Epithelial cell of esophagus (primary cell): ENCODE results near the gene RPL36A.

ENCODE experiments used
- DNase-seq: peaks from one replicate; pipeline ENCODE4 v3.0.0; 2010; ENCODE audit warnings: low read depth
- H3K4me3 ChIP-seq: 2 replicates; pipeline ENCODE4 v1.5.1; 2011; ENCODE audit warnings: mild to moderate bottlenecking, low read length, control low read depth
- TF ChIP-seq, protein P1 (sequence below): IDR thresholded peaks from 2 replicates; pipeline ENCODE4 v1.5.1; 2011; ENCODE audit warnings: low read depth, mild to moderate bottlenecking, low read length, control low read depth, inconsistent platforms; ENCODE audit not compliant: insufficient read depth; ENCODE audit errors: missing control alignments

Gene RPL36A

DNA sequence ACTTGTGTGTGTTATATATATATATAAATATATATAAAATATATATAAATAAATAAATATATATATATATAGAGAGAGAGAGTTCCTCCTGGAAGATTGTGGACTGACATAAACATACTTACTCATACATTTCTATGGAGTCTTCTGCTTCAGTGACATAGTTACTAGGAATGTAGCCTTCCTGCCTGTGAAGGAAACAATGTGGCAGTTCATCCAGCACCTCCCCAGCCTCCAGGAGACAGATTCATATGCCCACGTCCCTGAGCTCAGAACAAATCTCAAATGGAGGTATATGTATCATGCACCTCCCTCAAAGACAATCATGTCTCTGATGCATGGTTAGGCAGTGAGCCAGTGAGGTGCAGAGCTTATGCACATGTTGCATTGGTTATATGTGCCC is 30.8 kb upstream of the RPL36A start:
- H3K4me3 ChIP-seq, result no peak overlapping the region
- peak; percentile 59 for DNase-seq
- TF ChIP-seq, protein P1, sequence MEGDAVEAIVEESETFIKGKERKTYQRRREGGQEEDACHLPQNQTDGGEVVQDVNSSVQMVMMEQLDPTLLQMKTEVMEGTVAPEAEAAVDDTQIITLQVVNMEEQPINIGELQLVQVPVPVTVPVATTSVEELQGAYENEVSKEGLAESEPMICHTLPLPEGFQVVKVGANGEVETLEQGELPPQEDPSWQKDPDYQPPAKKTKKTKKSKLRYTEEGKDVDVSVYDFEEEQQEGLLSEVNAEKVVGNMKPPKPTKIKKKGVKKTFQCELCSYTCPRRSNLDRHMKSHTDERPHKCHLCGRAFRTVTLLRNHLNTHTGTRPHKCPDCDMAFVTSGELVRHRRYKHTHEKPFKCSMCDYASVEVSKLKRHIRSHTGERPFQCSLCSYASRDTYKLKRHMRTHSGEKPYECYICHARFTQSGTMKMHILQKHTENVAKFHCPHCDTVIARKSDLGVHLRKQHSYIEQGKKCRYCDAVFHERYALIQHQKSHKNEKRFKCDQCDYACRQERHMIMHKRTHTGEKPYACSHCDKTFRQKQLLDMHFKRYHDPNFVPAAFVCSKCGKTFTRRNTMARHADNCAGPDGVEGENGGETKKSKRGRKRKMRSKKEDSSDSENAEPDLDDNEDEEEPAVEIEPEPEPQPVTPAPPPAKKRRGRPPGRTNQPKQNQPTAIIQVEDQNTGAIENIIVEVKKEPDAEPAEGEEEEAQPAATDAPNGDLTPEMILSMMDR, result no peak

DNA sequence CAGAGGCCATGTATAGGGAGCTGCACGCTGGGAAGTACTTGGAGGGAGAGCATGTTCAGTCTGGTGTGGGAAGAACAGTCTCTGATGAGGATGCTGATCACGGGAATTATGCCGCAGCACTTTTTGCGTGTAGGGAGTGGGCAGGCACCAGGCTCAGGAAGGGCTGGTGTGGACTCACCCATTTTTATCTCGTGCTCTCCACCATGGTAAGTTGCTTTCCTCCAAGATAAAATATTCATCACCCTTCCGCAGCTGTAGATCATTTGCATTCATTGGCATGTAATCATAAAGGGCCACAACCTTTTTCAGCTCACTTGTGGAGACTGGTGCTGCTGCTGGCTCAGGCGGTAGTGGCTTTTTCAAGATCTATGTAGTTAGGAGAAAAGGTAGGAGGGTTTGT is 30.4 kb upstream of the RPL36A start:
- TF ChIP-seq, protein P1, result no peak
- DNase-seq, result no peak
- no peak overlapping the region for H3K4me3 ChIP-seq

DNA sequence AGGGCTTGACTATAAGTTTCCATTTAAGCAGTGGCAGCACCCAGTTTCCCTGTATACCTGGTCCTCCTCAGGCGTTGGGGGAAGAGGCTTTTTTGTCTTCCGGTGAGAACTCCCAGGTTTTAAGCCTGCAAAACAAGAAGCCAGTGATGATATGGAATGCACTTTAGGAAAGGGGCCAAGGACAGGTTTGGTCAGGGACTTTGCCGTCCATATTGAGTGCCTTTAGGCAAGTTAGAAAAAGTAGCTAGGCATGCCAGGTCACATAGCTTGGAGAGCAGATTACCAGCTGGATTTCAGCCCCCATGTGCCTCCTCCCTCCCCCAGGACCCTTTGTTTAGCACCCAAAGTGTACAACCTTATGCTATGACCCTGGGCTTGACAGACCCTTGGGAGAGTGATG is 28.7 kb upstream of the RPL36A start:
- TF ChIP-seq, protein P1, result no peak
- no peak overlapping the region for H3K4me3 ChIP-seq
- DNase-seq, result peak; percentile 2

DNA sequence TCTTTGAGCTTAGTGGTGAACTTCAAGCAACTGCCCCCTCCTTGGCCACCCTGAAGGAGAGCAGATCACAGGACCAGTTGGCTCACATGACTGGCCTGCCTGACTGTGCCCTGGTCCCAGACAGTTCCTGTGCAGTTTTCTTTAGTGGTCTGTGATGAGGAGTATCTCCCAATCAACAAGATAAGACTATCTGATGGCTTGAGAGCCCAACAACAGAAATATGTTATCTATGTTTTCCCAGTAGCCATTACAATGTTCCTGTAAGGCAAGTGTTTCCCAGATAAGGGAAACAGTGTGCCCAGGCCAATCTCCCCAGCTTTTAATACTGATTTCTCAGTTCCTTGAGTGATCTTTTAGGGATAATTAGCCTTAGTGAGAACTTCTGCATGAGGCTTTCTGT is 28.1 kb upstream of the RPL36A start:
- no peak overlapping the region for H3K4me3 ChIP-seq
- TF ChIP-seq, protein P1, result no peak
- DNase-seq, result no peak

DNA sequence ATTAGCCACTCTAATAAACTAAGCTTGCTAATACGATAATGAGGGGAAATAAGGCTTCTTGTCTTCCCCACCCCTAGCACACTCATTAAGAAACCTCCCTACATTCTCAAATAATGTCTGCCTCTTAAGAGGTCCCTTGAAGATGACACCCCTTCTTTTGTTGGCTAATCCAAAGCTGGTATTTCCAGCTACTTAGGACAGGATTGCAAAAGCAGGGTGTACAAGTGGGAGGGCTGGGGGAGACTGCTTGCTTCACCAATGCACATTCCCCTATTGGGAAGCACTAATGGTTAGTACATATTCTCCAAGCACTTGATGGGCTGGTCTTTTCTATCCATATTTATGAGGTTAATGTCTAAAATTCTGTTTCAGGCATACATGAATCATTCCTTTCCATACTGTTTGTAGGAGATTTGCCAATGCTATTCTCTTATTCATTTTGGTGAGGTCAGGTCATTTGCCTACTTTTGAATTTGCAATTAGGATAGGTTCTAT is 25.5 kb upstream of the RPL36A start:
- TF ChIP-seq, protein P1, result no peak
- DNase-seq, result peak; percentile 32
- H3K4me3 ChIP-seq, result no peak overlapping the region

DNA sequence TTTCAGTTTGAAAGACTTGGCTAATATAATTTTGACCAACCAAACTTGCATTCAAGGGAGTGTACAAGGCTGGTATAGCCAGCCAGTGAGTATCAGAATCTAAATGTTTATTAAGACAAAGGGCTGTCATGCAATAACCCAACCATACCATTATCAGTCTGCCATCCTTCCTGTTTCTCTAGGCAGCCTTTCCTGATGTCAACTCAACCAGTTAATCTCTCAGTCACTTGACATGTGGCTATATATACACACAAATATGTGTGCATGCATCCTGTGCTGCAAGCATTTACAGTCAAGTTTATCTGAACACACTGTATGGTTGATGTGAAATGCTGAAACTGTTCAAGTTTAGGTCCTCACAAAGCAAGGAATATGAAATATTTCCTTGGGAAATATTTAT is 22.0 kb upstream of the RPL36A start:
- TF ChIP-seq, protein P1, result no peak
- DNase-seq, result no peak
- no peak overlapping the region for H3K4me3 ChIP-seq

DNA sequence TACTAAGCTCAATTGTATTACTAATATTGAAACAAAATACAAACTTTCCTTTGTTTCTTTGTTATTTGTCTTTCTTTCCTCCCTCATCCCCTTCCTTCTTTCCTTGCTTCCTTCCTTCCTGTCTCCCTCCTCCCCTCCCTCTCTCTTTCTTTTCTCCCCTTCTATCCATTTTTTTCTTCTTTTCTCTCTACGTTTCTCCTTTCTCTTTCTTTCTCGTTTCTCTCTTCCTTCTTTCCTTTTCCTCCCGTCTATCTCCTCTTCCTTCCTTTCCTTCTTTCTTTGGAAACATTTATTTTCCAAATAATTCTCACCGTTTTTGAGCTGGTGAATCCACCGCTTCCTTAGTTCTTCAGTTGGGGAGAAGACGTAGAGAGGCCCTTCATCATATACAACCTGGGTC is 21.1 kb upstream of the RPL36A start:
- TF ChIP-seq, protein P1, result no peak
- H3K4me3 ChIP-seq, result no peak overlapping the region
- no peak for DNase-seq
